NCI-H69 (cell line): Measurements from ENCODE around the gene FBLN2.

Experiments used
- DNase-seq: peaks from one replicate; lab custom pipeline; 2025; lab: John Stamatoyannopoulos, UW

The FBLN2 gene

DNA sequence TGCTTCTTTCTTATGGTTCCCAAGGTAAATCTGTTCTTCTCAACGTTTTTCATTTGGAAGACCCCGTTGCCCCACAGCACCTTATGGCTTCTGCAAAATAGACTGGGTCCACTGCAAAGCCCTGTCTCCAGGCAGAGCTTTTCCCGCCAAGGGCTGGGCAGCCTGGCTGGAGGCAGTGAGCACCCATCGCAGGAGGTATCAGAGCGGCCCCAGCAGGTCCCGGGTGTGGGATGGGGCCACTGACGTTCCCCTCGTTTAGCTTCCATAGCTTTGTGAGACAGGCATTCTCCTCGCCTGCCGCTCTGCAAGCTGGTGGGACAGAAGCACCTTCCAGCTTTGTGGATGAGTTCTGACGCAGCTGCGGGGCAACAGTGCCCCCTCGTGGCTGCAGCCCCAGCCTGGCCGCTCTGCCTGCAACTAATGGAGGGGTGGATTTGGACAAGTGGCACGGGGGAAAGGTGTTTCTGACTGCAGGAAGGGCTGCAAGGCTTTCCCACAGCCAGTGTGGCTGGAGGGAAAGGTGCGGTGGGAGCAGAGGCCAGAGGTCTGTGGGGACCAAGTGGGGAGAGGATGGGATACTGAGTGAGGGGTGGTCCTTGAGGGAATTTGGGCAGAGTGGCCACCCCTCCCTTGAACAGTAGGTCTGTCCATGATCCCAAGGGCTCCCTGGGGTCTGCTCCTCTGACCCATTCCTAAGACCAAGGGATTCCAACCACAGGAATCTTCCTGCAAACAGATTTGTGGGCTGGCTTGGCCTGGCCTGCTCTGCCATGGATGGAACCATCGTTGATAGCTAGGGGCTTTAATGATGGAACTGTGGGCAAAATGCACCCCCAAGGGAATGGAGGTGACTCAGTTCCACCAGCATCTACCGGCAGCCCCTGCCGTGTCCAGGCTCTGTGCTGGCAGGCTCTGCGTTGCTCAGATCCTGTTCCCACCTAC is 99.4 kb downstream of the FBLN2 start:
- DNase-seq, result peak; percentile 70

DNA sequence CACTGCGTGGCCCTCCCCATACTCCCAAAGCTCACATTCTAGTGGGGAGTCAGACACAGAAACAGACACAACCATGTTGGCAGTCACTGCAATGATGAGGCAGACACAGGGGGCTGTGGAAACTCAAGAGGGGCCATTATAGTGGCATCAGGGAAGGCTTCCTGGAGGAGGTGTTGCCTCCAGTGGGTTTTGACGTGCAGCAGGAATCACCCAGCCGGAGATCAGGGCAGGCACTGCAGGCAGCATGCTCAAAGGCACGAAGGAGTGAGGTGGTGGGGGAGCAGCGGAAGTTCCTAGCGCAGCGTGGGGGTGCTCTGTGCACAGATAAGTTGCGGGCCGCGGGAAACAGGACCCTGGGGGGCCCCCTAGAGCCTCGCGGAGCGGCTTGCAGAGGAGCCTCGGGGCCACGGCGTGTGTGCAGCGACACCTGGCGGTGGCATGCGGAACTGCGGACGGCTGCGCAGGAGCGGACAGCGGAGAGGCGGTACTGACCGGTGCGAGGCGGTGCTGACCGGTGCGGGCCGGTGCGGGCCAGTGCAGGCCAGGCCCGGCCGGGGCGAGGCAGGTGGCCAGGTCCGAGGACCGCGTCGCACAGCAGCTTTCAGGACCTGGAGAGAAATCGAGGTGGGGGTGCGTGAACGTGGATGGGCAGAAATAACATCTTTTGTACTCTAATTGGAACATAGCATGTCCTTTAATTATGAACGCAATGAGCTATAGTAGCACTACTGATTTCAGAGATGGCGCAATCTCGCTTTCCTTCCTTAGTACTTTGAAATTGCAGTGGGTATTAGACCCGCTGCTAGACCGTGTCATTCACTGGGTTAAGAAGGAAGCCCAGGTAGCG is 101.5 kb downstream of the FBLN2 start:
- peak; percentile 65 for DNase-seq

DNA sequence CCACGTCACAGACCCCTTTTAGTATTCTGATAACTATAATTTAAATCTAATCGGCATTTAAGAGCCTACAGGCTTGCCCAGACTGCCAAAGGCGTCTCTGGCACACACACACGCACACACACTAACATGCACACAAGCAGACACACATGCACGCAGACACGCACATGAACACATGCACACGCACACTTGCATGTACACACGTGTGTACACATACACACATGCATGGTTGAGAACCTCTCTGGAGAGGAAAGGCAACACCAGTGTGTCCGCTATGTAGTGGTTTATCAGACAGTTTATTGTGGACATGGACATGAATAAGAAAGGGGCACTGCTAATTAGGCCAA is 102.1 kb downstream of the FBLN2 start:
- DNase-seq, result no peak

DNA sequence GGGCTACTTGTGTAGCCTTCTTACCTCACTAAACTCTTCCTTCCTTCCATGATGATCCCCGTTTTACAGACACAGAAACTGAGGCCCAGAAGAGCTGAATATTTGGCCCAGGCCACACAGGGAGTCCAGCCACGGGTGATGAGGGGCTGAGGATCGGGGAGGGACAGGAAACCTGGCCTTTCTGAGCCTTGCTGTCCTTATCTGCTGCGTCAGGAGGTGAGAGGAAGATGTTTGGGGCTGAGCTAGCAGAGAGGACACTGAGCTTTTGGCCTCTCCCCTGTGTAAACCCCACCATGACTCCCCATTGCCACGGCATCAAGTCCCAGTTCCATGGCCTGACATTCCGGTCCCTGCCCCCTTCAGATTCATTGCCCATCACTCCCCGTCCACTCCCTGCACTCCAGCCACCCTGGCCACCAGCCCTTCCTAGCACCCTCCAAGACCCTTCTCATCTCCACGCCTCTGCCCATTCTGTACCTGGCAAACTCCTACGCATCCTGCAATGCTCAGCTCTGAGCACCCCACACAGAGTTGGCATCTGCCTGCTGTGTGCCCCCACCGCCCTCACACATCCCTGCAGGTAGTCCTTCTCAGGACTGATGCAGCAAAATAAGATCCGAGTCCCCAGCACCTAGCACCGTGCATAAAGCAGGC is 103.0 kb downstream of the FBLN2 start:
- no peak for DNase-seq

DNA sequence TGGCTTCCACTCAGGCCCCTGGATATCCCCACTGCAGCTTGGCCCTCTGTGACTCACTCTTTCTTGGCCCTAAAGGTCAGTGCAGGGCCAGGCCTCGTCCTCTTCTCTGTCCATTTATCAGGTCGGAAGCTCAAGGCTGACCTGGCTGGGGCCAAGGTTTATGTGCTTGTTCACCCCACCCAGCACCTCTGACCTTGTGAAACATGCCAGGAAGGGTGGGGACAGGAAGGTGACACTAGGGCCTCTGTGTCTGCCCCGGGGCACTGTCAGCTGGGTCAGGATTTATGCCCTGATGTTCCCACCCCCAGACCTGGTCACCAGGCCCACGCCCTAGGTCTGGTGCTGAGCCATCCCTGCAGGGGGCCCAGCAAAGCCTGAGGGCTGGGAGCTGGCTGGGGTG is 103.8 kb downstream of the FBLN2 start:
- no peak for DNase-seq

DNA sequence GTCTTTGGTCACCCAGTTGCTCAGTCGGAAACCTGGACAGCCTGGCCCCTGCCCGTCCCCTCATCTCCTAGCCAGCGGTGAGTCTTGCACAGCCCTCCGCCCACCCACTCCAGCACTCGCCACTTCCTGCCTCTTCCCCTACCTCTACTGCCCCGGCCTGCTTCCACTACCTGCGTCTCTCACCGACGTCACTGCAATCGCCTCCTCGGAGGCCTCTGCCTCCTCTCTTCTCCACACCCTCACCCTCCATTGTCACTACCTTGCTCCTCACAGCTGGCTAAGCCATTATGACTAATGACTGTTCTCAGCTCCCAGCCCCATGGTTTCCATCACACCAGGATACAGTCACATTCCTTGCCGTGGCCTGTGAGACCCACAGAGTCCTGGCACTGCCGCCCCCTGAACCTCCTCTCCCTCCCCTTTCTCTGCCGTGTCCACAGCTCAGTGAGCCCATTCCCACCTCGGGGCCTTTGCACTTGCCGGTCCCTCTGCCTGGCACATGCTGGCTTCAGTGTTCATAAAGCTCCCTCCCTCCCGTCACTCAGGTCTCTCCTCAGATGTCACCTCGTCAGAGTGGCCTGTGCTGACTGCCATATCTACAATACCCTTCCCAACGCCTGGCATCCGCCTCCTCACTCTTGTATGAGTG is 104.8 kb downstream of the FBLN2 start:
- DNase-seq, result peak; percentile 3

DNA sequence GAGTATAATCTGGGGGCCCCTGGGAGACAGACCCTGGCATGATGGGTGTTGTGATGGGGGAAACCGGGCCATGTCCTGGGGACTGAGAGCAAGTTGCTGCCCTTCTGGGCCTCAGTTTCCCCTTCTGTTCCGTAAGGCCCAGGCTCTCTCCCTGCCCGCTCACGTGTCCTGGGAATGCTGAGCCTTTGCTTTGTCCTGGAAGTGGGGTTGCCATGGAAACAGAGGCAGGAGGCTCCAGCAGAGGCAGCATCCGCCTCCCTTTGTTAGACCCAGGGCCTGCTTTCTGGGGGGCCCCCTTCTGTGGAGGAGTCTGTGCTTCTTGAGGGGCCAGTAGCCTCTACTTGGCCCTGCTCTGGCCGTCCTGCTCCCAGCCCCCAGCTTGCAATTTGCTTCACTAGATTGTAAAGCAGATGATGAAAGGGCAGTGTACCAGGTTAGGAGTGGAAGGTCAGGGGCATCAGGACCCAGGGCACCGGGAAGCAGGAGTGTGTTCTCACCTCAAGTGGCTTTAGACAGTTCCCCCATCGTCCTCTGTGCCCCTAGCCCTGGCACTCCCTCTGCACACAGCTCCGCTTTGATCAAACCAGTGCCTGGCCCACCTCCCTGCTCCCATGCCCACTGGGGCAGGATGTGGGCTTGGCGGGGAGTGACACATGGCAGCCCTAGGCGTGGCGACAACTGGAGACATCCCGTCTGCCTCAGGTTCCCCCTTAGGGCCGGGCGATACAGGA is 105.6 kb downstream of the FBLN2 start:
- DNase-seq, result no peak

DNA sequence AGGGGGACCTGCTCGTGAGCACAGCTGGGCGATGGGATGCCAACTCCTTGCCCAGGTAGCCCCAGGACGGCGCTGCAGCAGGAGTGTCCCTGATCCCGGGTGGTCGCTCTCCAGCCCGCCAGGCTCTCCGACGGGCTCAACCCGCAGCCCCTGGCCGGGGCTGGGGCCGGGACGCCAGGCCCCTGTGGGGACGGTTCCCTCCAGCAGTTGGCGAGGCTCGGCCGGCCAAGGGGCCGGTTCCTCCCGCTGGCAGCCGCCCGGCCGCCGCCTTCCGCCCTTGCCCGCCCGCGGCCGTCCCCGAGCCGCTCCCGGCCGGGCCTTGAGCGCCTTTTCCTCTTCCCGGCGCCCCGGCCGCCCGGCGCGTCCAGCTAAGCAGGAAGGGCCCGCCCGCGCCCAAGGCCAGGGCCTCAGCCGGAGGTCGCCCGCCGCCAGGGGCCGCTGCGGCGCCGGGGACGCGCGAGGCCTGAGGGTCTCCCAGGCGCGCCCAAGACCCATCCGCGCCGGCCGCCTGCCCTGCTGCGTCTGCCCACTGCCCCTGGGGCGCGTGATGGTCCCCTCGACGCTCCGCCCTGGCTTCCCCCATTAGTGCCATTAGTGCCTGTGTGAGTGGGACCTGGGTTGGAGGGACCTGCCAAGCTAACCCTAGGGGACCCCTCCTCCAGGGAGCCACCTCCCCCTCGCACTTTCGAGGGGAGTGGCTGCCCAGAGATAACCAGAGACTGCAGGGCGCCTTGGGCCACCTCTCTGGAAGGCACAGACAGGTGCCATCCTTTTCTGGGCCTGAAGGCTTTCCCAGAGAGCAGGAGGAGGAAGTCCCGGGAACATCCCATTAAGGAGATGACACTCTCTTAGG is 106.4 kb downstream of the FBLN2 start:
- peak; percentile 63 for DNase-seq

DNA sequence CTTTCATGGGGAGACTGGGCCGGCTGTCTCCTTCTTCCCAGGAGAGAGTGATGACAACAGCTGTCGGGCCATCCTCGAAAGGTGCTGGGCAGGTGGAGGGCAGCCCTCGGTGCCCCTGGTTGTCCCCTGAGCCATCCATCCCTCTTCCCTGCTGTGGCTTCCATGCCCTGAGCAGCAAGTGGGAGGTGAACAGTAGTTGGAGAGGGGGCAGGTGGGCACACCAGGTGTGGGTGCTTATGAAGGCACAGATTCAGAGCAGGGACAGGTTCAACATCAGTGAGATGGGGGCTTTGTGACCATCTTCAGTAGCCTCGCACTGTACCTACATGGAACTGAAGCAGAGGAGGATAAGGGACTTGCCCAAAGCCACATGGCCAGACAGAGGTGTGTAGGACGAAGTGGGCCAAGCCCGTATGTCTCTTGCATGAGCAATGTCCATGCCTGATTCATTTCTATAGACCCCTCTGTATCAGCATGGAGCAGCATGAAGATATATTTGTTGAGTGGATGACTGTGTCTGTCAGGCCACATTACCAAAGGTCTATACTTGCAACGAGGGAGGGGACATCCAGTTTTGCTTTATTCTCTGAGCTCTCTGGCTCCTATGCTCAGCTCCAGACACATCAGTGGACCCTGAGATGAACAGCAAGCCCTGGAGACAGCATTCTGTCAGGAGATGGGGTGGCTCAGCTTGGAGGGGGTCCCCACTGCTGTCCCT is 107.8 kb downstream of the FBLN2 start:
- no peak for DNase-seq

DNA sequence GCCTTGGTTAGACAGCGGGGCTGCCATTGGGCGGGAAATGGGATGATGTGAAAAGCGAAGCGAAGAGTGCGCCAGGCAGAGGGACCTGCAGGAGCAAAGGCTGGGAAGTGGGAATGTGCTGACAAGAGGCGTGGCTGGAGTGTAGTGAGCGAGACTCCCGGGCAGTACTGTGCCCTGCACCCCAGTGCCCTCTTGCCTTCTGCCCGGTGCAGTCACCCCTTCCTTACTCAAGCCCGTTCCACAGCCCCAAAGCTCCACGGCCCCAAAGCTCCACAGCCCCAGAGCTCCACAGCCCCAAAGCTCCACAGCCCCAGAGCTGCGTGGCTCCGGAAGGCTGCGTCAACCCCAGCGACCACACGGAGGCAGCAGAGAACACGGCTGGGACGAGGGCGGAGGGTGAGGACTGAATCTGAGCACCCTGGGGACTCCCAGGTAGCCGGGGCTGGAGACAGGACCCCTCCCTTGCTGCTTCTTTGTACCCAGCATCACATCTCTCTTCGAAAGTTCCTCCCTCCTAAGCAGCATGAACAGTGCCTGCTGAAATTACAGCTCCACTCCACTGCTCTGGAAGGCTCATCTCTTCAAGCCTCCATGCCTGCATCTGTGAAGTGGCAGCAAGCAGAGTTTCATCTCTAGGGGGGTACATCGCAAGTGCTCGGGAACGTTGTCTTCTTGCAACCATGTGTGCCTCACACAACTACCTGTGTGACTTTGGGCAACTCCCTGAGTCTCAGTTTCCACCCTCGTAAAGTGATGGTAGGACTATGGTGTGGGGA is 108.9 kb downstream of the FBLN2 start:
- peak; percentile 39 for DNase-seq

DNA sequence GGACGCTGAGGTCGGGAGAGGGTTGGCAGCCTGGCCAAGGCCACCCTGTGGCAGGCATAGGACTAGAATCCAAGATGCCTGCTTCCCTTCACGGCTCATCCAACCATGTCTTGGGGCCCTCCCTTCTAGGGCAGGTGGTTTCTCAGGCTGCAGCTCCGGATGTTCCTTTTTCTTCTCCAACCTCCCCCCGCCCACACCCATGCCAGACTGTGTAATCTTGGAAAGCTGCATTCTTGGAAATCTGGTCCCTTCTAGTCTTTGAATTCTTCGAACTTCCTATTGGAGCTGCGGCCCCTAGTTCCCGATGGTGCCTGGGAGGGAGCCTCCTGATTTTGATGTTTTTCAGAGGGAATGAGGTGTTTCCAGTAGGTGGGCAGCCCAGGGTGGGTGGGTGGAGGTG is 109.8 kb downstream of the FBLN2 start:
- DNase-seq, result no peak

DNA sequence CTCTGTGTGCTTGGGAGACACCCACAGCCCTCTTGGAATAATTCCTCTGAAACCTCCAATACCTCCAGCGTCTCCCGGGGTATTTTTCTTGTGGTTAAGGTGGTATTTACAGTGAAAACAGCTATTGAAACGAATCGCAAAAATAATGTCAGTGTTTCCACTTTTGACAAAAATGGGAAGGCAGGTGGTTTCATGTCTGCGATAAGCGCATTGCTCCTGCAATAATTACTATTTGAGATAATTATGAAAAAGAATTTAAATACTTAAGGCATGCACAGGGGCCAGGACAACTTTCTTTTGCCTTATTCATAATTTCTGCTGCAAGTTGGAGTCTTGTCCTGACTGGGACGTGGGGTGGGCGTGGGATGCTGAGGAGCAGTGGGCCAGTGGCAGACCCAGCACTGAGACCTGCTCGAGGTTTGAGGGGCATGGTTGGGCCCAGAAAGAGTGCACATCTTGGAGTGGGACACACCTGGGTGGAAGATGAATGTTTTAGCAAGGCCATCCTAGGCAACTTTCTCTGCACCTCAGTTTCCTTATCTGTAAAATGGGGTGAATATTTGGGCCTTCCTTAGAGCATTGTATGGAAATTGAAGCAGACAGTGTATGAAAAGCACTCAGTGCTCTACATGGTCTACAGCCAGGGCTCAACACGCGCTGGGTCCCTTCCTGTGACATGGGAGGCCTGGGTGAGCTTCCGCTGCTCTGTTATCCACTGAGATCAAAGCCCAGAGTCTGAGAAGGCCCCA is 110.5 kb downstream of the FBLN2 start:
- no peak for DNase-seq

DNA sequence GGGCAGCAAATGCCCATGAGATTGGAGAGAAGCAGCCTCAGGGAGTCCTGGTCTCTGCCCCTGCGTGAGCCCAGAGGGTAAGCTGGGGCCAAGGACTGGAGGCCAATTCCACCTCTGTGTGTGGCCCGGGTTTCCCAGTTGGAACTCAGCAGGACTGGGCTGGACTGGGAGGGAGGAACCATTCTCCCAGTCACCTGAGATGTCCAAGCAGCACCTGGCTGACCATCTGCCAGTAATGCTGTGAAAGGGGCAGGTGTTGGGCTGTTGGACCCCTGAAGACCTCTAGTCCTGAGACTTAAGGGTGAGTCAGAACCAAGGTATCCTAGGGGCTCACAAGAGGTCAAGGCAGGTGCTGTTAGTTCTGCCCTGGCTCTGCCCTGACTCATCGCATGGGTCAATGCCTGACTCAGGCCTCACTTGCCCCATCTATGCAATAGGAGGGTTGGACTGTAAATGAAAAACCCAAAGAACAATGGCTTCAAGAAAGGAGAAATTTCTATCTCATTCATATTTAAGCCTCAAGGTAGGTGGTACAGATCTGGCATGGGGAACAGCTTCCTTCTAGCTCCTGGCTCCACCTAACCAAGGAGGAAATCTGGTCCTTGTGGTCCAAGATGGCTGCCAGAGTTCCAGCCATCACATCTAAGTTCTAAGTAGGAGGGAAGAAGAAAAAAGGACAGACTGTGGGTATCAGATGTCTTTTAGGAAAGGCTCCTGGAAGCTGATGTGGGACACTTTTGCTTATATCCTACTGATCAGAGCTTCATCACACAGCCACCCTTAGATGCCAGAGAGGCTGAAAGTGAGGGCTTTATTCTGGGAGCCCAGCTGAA is 111.3 kb downstream of the FBLN2 start:
- DNase-seq, result no peak

DNA sequence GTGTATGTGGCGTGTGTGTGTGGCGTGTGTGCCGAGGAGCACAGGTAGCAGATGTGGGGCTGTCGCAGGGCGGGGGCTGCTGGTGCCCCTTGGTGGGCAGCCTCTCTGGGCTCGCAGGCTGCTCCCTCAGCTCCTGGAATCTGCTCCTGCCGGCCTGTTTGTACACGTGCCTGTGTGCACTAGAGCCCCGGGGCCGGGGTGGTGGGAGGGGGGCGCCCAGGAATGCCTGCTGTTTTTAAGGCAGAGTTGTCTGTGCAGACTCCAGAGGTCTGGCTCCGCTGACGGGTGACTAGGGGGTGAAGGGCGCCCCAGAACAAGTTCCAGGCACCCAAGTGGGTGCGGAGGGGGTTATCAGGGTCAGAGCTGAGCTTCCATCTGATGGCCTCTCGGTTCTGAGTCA is 112.2 kb downstream of the FBLN2 start:
- DNase-seq, result no peak

DNA sequence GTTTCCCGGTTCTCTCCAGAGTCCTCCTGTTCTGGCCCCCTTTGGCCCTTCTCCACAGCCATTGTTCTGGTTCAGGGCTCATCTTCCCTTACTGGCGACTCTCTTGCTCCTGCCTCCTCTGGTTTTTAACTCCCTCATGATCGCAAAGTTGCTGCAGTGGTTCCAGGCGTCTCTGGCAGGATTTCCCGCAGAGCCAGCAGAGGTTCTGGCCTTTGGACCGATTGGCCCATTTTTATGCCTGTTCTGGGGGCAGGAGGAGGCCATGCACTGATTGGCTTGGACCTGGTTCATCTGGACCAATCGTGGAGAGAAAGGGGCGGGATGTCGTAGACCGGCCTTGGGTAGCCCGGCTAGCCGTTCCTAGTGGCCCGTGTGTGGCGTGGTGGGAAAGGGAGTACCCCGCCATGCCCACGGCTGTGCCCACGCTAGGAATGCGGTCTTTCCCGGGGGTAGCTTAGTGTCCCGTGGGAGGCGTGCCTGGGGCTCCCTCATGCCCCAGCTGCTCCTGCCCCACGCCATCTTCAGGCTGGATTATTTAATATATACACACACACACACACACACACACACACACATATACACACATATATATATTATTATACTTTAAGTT is 113.4 kb downstream of the FBLN2 start:
- no peak for DNase-seq

DNA sequence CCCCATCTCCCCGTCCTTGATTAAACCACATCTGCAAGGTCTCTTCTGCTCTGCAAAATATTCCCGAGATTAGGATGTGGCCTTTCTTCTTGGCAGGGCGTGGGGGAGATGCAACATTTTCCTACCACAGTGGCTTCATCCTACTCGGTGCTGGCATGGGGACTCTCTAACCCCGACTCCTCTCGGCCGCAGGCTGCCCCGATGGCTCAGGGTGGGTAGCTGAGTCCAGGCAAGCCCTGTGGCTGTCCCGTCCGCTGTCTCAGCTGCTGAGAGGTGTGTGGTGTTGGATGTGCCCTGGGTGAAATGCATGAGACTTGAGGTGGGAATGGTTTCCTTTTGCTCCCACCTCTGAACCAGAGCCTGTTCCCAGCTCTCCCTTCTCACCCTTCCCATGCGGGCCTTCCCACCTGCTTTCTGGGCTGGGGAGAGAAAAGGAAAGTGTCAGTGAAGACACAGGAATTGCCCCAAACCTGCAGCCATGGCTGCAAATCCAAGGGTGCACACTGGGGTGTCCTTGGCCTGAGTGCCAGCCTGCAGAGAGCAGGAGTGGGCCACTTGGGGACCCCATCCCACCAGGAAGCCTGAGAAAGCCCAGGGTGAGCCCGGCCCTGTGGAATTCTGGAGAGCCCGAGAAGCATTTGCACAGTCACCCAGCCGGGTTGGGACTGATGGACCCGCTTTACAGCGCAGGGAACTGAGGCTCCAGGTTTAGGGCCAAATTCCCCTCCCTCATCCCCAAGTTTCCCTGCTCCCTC is 115.0 kb downstream of the FBLN2 start:
- no peak for DNase-seq
